HG02763 (cell line): ENCODE measurements around the gene SH3PXD2A.
"Not testable (repeated sequence)": the region's sequence is repeated elsewhere in the genome, so short reads cannot be mapped to it uniquely, and the experiment has no call there.

Source experiments
- ATAC-seq: cut with Tn5 transposase; IDR thresholded peaks from one replicate; pipeline ENCODE4 v1.9.1; 2021; ENCODE audit warnings: mild to moderate bottlenecking, moderate library complexity; ENCODE audit not compliant: unreplicated experiment

SH3PXD2A gene

DNA sequence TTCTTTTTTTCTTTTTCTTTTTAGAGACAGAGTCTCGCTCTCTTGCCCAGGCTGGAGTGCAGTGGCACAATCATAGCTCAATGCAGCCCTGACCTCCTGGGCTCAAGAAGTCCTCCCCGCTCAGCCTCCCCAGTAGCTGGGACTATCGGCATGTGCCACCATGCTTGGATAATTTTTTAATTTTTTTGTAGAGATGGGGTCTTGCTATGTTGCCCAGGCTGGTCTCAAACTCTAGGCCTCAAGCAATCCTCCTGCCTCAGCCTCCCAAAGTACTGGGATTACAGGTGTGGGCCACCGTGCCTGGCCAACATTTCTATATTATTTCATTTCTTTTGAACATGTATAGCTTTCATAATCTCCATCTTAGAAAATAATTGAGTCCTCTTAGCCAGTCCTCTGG is 42.1 kb downstream of the SH3PXD2A start:
- not testable (repeated sequence) for ATAC-seq

DNA sequence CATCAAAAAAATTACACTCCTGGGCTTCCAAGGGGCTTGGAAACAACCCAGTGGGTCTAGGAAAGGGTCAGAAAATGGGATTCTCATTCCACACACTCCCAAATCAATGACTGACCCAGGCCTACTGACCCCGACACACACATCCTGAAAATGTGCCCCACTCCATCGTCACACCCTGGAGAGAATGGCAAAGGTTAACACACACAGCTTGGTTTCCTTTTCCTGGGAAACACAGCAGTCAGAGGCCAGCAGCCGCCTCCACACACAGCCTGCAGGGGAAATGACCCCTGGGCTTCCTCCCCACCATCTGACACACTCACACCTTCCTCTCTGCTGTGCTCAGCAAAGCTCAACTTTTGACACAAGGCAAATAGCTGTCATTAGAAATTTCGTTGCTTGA is 42.9 kb downstream of the SH3PXD2A start:
- ATAC-seq, result no peak

DNA sequence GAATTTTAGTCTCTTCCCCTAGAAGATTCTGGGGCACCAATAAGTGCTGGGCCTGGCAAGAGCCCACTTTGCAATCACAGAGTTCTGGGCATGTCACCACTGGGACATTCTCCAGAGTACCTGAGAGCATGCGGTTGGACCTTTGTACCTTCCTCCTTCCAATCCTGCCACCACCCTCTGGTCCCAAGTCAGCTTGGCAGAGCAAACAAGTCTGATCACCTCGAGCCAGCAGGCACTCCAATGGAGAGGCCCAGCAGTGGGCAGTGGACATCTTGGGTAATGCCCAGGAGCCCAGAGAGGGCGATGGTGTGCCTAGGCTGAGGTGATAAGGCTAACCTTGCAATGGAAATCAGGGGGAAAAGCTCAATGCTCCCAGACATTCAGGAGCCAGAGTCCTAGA is 43.4 kb downstream of the SH3PXD2A start:
- ATAC-seq, result no peak

DNA sequence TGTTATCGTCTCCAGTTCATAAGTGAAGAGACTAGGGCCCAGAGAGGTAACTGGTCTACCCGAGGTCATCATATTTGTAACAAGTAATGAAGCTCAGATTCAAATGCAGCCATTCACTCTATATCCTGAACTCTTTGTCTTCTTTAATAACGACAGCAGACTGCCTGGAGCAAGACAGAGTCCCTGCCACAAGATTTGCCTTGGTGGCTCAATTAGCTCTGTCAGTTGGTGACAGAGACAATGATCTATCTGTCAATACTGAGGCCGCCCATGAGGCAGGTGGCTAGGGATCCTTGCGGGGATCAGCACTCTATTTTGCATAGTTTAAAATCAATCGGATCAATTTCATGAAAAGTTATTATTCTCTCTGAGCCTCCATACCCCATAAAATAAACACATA is 43.9 kb downstream of the SH3PXD2A start:
- ATAC-seq, result no peak

DNA sequence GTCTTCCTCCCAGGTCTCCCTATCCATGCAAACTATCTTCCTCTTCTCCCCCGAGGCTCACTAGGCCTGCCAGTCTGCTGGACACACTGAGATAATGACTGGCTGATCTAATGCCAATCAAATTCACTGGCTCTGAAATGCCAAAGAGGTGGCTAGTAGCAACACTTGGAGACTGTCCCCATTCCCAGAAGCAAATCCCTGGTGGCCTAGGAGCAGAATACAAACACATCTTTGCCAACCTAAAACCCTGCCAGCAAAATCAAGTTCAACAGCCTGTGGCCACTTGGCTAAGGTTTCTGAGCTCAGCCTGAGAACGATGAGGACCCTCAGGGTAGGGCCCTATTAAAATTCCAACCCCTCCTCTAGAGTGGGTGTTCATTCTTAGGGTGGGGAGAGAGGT is 46.6 kb downstream of the SH3PXD2A start:
- no peak for ATAC-seq

DNA sequence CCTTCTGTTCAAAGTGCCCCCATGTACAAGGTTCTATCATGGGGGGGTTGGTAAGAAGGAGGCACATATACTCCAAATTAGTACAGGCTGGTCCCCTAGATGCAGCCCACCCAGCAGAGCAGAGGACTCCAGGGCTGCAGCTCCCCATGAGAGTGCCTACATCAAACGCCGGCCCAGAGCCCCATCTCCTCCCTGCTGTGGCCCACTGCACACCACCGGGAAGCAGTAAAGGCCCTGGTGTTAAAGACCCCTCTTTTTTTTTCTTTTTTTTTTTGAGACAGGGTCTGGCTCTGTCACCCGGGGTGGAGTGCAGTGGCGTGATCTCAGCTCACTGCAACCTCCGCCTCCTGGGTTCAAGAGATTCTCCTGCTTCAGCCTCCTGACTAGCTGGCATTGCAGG is 47.4 kb downstream of the SH3PXD2A start:
- ATAC-seq, result no peak

DNA sequence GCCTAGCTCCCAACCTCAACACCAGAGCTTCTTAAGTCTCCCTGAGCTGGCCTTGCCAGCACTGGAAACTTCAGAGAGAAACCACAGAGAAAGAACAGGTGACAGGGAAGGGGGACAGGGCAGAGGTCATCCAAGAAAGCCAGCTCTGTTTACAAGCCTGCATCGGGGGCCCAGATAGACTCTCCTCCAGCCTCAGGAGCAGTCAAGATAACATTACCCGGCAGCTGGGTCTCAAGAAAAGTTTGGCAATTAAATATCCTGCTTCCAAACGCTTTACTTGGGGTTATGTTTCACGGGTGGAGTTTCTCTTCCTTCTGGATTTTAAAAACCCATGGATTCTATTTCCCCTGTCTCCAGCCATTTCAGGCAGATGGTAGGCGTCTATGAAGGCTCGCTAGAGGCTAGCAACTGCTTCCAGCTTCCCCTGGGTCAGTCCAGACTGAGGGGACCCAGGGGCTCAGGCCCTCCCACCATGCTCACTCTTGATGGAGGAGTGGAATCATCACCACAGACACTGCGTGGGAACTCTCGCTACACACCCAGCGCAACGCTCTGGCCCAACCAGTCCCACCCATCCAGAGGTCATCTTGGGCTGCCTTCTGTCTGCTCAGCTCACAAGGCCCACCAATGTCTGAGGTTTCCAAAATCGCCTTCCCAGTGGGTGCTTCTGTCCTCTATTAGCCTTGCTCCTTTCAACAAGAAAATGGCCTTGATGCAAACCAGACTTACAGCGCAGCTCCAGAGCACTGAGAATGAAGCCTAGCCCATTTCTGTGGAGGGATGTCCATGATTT is 48.8 kb downstream of the SH3PXD2A start:
- no peak for ATAC-seq

DNA sequence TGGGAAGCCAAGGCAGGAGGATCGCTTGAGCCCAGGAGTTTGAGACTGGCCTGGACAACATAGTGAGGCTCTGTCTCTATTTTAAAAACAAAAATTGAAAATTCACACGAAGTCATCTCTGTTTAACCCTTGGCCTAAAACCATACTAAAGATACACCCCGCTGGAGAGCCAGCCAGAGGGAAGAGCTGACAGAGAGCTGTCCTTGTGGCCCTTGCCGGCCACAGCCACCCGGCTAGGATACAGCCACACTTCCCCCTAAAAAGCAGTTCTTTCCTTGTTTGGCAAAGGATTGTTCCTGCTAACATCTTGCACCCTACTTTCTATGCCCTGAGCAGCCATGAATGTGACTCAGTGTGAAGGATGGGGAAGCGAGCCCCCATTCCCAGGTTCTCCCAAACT is 49.6 kb downstream of the SH3PXD2A start:
- ATAC-seq, result no peak

DNA sequence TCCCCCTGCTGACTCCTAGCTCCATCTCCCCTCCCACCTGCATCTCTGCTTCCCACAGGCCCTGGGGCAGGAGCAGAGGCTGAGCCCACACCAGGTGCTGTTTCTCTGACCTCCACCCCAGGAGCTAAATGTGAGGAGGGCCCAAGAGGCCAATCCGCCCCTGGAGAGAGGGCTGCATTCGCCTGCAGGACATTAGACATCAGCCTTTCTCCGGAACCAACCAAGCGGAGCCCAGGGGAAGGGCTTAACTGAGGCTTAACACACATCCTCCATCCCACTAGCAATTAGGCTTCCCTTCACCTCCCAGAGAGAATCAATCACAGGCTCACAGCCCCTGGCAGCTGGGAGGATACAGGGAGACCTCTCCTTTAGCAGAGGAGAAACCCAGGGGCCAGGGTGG is 50.5 kb downstream of the SH3PXD2A start:
- no peak for ATAC-seq

DNA sequence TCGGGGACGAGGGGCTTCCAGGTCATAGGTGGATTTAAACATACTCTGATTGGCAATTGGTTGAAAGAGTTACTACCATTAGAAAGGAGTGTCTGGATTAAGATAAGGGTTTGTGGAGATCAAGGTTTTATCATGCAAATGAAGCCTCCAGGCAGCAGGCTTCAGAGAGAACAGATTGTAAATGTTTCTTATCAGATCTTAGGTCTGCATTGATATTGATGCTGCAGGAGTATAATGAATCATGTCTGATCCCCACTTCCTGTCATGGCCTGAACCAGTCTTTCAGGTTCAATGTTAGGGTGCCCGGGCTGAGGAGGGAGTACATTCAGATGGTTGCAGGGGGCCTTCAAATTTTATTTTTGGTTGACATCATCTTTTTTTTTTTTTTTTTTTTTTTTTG is 51.4 kb downstream of the SH3PXD2A start:
- no peak for ATAC-seq

DNA sequence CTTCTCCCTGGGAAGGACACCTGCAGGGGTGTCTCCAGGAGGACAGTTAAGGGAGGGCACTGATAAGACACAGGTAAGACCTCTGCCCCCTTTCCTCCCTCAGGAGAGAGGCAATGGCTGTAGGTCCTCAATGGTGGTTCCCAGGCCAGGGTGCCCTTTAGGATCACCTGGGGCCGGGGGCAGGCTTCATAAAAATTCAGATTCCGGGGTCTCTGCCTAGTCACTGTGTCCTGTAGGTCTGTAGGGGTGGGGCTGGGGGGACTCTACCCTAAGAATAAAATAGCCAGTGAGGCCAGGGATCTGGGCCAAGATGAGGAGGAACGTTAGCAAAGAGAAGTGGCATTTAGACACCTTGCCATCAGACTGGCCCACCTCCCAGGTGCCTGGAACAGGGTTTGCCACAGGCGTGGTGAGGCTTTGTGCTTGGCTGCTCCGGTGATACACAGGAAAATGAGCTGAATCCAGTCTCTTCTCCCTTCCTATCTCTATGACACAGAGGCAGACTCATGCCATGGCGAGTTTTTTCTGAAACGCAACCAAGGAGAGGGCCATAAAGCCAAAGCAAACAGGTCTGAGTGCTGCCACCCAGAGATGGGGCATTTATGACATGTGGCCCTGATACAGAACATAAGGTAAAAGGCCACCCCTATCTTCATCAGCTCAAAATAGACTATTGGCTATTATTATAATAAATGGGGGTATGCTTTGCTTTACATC is 52.6 kb downstream of the SH3PXD2A start:
- no peak for ATAC-seq

DNA sequence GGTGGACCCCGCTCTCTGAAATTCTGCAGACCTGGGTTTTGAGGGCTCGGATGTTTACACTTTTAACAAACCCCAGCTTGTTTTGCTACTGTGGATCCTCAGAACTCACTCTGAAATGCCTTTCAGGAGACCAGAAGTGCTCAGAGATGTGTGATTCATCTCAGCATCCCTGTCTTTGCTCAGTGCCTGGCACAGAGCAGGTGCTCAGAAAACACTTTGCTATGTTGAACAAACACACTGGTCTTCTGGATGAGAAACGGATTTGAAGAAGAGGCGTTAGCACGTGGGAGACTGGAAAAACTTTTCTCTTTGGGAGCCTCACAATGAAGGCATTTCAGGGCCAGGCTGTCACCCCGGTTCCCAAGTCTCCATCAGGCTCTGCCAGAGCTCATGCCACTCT is 53.3 kb downstream of the SH3PXD2A start:
- no peak for ATAC-seq

DNA sequence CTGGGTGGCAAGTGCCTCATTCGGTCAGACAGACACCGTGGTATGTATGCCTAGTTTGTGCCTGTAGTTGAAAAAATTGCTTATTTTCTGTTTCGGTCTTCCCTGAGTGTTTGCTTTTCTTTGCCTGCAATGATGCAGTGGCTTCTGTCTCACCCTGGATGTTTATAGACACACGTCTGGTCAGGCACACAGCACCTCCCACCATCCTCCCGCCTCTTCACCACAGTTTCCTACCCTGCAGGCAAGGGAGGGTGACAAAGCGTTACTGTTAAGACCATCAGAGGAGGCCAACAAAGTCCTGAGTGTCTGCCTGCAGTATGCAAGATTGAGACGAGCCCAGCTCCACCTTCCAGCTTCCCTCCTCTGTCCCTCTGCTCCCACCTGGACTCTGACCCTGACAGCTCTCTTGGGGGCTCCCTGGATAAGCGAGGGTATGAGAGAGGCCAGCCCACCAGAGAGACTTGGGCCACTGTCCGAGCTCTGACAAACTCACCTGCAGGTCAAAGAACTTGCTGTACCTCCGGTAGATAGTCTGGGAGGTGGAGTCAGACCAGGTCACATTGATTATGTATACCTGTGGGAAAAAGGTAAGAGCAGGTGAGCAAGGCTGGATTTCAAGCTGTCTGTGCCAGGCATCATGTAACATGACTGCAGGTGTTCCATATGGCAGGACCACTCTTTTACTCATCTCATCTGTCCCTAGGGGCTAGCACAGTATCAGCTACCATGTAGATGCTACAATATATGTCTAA is 54.4 kb downstream of the SH3PXD2A start:
- peak; percentile 84 for ATAC-seq

DNA sequence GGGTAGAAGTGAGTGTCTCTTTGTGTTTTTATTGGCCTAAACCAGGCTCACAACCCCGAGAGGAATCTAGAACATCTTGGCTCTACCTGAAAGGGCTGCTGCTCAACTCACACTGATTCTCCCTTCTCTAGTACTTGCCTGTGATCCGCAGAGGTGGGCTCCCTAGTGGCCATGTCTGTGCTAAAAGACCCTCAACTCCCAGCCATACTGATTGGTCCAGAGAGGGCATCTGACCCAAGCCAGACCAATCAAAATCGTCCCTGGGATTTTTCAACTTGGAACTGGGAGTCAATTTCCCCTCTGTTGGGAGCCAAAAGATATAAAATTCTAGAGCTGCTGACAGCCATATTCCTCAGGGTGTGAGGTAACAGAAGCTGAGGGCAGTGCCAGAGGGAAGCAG is 55.3 kb downstream of the SH3PXD2A start:
- ATAC-seq, result no peak

DNA sequence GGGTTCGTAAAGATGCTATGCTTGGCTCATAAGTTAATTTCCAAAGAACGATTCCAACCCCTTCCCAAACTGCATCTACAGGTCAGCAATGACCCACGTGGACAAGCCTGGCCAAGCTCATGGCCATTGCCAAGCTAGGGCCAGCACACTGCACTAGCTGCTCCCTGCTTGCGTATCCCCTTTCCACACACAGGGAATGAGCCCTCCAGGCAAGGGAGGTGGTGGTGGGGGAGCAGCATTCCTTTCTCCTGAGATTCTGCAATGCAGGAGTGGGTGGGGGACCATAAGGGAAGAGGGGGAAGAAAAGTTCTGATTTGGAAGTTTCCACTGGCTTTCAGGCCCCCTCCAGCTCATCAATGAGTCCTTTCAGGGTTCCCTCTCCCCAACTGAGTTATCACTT is 56.0 kb downstream of the SH3PXD2A start:
- no peak for ATAC-seq

DNA sequence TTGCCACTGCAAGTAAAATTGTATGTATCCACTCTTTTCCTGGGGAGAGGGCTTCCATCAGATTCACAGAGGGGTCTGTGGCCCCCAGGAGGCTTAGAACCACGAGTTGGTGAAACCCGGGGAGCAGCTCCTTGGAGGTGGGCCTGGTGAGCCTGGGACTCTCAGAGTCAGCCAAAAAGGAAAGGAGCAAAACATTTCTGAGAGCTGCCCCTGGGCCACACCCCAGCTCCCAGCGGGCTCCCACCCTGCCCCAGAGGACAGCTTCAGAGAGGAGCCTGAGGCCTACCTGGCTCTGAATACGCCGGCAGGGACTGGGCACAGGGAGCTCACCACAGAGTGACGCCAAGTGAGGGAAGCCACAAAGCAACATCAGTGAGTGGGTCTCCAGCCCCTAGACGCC is 56.9 kb downstream of the SH3PXD2A start:
- no peak for ATAC-seq

DNA sequence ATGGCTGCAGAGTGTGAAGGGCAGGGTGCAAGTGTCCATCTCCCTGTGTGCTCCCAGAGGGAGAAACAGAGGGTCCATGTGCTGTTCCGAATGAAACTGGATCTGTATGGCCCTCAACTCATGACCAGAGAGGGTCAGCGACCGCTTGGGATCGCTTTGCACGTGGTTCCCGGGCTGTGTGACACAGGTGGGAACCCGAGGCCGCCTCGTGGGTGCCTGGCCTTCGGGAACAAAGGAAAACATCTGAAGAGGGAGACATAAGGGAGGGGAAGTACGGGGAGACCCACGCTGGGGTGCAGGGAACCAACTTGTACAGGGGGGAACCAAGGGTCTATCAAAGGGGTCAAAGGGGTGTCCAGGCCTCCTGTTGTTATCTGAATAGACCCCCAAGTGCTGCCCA is 57.5 kb downstream of the SH3PXD2A start:
- ATAC-seq, result no peak

DNA sequence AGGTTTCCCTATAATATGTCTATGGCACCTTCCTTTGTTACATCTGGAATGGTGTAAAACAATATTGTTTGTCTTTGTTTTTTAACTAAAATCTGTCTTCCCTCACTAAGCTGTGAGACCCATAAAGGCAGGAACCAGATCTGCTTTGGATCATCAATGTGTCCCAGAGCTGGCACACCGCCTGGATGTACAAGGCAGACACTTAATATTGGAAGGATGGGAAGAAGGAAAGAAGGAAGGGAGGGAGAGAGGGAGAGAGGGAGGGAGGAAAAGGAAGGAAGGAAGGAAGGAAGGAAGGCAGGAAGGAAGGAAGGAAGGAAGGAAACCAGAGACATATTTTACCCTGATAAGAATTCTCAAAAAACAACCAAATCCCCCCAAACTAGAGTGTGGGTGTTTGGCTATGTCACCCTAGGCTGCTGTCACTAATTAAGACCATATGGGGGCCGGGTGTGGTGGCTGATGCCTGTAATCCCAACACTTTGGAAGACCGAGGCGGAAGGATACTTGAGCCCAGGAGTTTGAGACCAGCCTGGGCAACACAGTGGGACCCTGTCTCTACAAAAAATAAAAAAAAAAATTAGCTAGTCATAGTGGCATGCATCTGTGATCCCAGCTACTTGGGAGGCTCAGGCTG is 59.6 kb downstream of the SH3PXD2A start:
- no peak for ATAC-seq

DNA sequence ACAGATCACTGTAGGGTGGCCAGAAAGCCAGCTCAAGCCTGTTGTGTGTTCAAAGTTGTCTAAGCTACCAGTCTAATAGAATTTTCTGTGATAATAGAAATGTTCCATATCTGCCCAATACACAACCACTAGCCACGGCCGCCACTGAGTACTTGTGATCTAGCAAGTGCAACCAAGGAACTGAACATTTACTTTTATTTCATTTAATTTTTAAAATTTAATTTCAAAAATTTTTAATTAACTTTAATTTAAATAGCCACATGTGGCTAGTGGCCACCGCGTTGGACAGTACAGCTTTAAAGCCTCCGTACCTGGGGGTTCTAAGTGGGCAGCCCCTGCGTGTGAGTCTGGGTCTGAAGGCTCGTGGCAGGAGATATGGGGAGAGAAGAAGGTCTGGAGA is 60.4 kb downstream of the SH3PXD2A start:
- no peak for ATAC-seq

DNA sequence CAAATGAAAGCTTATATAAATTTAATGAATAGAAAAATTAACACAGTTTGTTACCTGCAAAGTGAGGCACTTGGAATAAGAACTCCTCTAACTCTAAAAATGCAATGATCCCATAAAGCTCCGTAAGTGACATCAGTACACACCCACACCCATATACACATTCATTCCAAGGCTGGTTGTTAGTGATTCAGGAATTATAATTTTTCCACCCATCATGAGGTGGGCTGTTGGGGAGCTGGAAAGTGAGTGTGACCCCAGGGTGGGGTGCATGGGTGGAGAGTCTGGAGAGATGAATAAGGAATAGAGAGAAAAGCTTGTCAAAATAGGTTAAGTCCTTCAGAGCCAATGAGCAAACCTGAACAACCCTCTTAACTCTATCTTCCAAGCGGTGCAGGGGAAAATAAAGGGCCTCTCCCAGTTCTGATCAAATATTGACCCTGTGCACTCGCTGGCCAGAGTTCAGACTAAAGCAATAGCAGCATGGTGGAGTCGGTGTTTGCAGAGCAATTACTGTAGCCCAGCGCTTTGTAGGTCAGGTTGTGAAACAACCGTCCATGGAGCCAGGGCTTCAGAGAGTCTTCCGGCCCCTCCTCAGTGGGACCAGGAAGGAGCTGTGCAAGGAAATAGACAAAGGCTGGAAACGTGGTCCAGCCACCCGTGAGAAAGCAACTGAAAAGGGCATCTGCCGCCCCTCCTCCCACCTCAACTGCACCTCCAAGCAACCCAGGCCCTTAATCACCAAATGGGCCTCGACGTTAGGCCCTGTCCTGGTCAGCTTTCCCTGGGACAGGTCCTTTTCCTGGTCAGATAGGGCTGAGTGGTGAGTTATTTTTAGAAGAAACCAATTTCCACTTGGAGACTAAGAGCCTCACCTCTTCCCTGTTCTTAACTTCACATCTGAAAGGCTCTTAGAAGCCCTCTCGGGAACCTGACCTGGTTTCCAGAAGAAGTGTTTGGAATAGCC is 61.2 kb downstream of the SH3PXD2A start:
- no peak for ATAC-seq
